Endothelial cell (in vitro differentiated cells): ENCODE results near the gene SERPINB4. TPM values are rescaled to one million over a fixed set of nuclear protein-coding genes. Genes with fewer than 3 reads are reported as not detected.
A peak's percentile ranks its signal among the peaks of the same experiment; 100 is the strongest.

ENCODE experiments used
- DNase-seq: peaks from one replicate; pipeline ENCODE4 v3.0.0; 2021; ENCODE audit warnings: low spot score
- H3K27ac Mint-ChIP-seq: one replicate; pipeline ENCODE4 v1.8.0; 2021; ENCODE audit warnings: mixed read lengths, inconsistent platforms; ENCODE audit not compliant: unreplicated experiment
- H3K27me3 Mint-ChIP-seq: one replicate; pipeline ENCODE4 v1.8.0; 2021; ENCODE audit warnings: mild to moderate bottlenecking, moderate library complexity, mixed read lengths, inconsistent platforms; ENCODE audit not compliant: unreplicated experiment
- H3K36me3 Mint-ChIP-seq: one replicate; pipeline ENCODE4 v1.8.0; 2021; ENCODE audit warnings: mild to moderate bottlenecking, low read depth, mixed read lengths, inconsistent platforms; ENCODE audit not compliant: unreplicated experiment
- H3K4me1 Mint-ChIP-seq: one replicate; pipeline ENCODE4 v1.8.0; 2021; ENCODE audit warnings: mild to moderate bottlenecking, mixed read lengths, inconsistent platforms; ENCODE audit not compliant: unreplicated experiment
- H3K4me3 Mint-ChIP-seq: one replicate; pipeline ENCODE4 v1.8.0; 2021; ENCODE audit warnings: mild to moderate bottlenecking, mixed read lengths, inconsistent platforms; ENCODE audit not compliant: unreplicated experiment
- H3K9me3 Mint-ChIP-seq: one replicate; pipeline ENCODE4 v1.8.0; 2021; ENCODE audit warnings: mixed read lengths, inconsistent platforms; ENCODE audit not compliant: unreplicated experiment
- CTCF ChIP-seq: fragments of 200-600 bp; sonication (generic); IDR thresholded peaks from one replicate; pipeline ENCODE4 v1.5.0; 2021; ENCODE audit warnings: antibody characterized with exemption; ENCODE audit not compliant: unreplicated experiment
- total RNA-seq: library from RNA; stranded (reverse); fragmentation: NEBNext Ultra II Directional; extraction: Animal tissue kit (Norgen Biotek cat#: 25700); gene quantifications from one replicate; pipeline ENCODE4 v1.2.1, GENCODE V29; 2021; ENCODE audit not compliant: unreplicated experiment

SERPINB4 gene
- total RNA-seq, 1 donor from 2014 or later, result 0.41 TPM

GRCh38 chr18:63626431-63626830 is 17.6 kb downstream of the SERPINB4 start:
- DNase-seq, result no peak
- H3K27me3 Mint-ChIP-seq, result no peaks in the 10 kb centered on the region
- no peaks in the 10 kb centered on the region for H3K4me1 Mint-ChIP-seq
- H3K27ac Mint-ChIP-seq, result no peak overlapping the region
- no peak for TF ChIP-seq CTCF
- H3K36me3 Mint-ChIP-seq, result peaks cover 13% of the 10 kb centered on the region
- H3K4me3 Mint-ChIP-seq, result no peak overlapping the region
- H3K9me3 Mint-ChIP-seq, result peaks cover 16% of the 10 kb centered on the region

GRCh38 chr18:63624863-63625262 is 19.2 kb downstream of the SERPINB4 start:
- Mint-ChIP-seq H3K36me3 (peaks cover 13% of the 10 kb centered on the region), H3K27me3 (no peaks in the 10 kb centered on the region), H3K27ac (no peak overlapping the region), H3K4me3 (peak overlapping the region; percentile 17), H3K9me3 (peaks cover 16% of the 10 kb centered on the region), H3K4me1 (no peaks in the 10 kb centered on the region)
- DNase-seq, result no peak
- no peak for TF ChIP-seq CTCF

GRCh38 chr18:63619661-63620060 is 24.4 kb downstream of the SERPINB4 start:
- Mint-ChIP-seq H3K36me3 (peaks cover 6% of the 10 kb centered on the region), H3K4me1 (no peaks in the 10 kb centered on the region), H3K27me3 (no peaks in the 10 kb centered on the region), H3K4me3 (no peak overlapping the region), H3K27ac (no peak overlapping the region), H3K9me3 (peaks cover 6% of the 10 kb centered on the region)
- no peak for DNase-seq
- no peak for TF ChIP-seq CTCF

- Mint-ChIP-seq H3K27ac (no peak overlapping the region), H3K27me3 (no peaks in the 10 kb centered on the region), H3K4me1 (no peaks in the 10 kb centered on the region)
Measured at GRCh38 chr18:63617915-63618234, 26.2 kb downstream of the SERPINB4 start.

More at GRCh38 chr18:63617915-63618234, 26.2 kb downstream of the SERPINB4 start:
- no peaks in the 10 kb centered on the region for H3K9me3 Mint-ChIP-seq
- no peak for TF ChIP-seq CTCF
- H3K36me3 Mint-ChIP-seq, result no peaks in the 10 kb centered on the region
- no peak for DNase-seq
- H3K4me3 Mint-ChIP-seq, result no peak overlapping the region
